GM21423 (cell line): Measurements from ENCODE around the gene TSPAN3.

Source experiments
- ATAC-seq: cut with Tn5 transposase; IDR thresholded peaks from one replicate; pipeline ENCODE4 v1.9.1; 2021; ENCODE audit warnings: mild to moderate bottlenecking, moderate library complexity; ENCODE audit not compliant: unreplicated experiment

TSPAN3 gene

GRCh38 chr15:76991741-76992645 is 78.9 kb downstream of the TSPAN3 start:
- ATAC-seq: no peak
